Breast epithelium (tissue), 4 donors: ENCODE measurements around the gene KRT33A. TPM values are rescaled to one million over a fixed set of nuclear protein-coding genes. Genes with fewer than 3 reads are reported as not detected.
"Not testable (repeated sequence)": the region's sequence is repeated elsewhere in the genome, so short reads cannot be mapped to it uniquely, and the experiment has no call there.

Source experiments
- DNase-seq, 2 donors: peaks; one replicate each; pipeline ENCODE4 v3.0.0-alpha.2; 2019; ENCODE audit warnings: low spot score in 2 of 2
- H3K27ac ChIP-seq, 2 donors: fragments of 200-600 bp; sonication (generic) in 1 of 2; one replicate each; pipeline ENCODE4 v1.5.1; 2016 to 2019; ENCODE audit warnings: mild to moderate bottlenecking in 1 of 2
- H3K27me3 ChIP-seq, 2 donors: fragments of 200-600 bp; sonication (generic) in 1 of 2; one replicate each; pipeline versions ENCODE4 v1.5.1 to v1.6.0; 2017 to 2019; ENCODE audit warnings: control low read depth in 1 of 2, mild to moderate bottlenecking in 1 of 2
- H3K36me3 ChIP-seq: fragments of 200-600 bp; one replicate; pipeline ENCODE4 v1.5.1; 2019
- H3K4me1 ChIP-seq, 2 donors: fragments of 200-600 bp; sonication (generic); one replicate each; pipeline ENCODE4 v1.5.1; 2016 to 2019; ENCODE audit warnings: control low read depth in 1 of 2
- H3K4me3 ChIP-seq, 3 donors: fragments of 200-600 bp; sonication (generic); 1 replicate in 2 of 3; 2 replicates in 1 of 3; pipeline ENCODE4 v1.5.1; 2016 to 2019; ENCODE audit warnings: mild to moderate bottlenecking in 3 of 3, moderate library complexity in 2 of 3
- H3K9me3 ChIP-seq, 2 donors: fragments of 200-600 bp; sonication (generic) in 1 of 2; one replicate each; pipeline ENCODE4 v1.5.1; 2016 to 2019; ENCODE audit warnings: control low read depth in 1 of 2
- CTCF ChIP-seq, 3 donors: fragments of 450-650 bp; IDR thresholded peaks; one replicate each; pipeline ENCODE4 v1.5.1; 2016 to 2017; ENCODE audit warnings: antibody characterized with exemption in 3 of 3, mild to moderate bottlenecking in 3 of 3, moderate library complexity in 3 of 3
- POLR2A ChIP-seq: fragments of 450-650 bp; IDR thresholded peaks from one replicate; pipeline ENCODE4 v1.6.1; 2016; ENCODE audit warnings: antibody characterized with exemption, mild to moderate bottlenecking, moderate library complexity
- POLR2AphosphoS5 ChIP-seq, 3 donors: sonication (generic); formaldehyde crosslinking; IDR thresholded peaks; one replicate each; pipeline ENCODE4 v1.6.1; 2017; ENCODE audit warnings: antibody characterized with exemption in 3 of 3
- intact Hi-C: fragments of 100-400 bp; cut with DNase I; formaldehyde crosslinking; loops from one replicate; pipeline ENCODE4 v1.15.1; 2023; ENCODE audit warnings: low total_unique reads
- total RNA-seq, 3 donors: library from RNA; depleted of rRNA; stranded (reverse); fragments of >200 nt; gene quantifications; one replicate each; pipeline ENCODE4 v1.1.0, GENCODE V29; 2016

Gene KRT33A
- total RNA-seq = not detected

GRCh38 chr17:41350381-41350878, at the start of gene KRT33A:
TSS of gene KRT33A (minus strand) at chr17:41350828. CDS start at chr17:41350767, 61 bp downstream.
- H3K36me3 ChIP-seq, DNase-seq, H3K27me3 ChIP-seq, intact Hi-C loops, H3K9me3 ChIP-seq, H3K4me3 ChIP-seq, H3K4me1 ChIP-seq, H3K27ac ChIP-seq: not testable (repeated sequence)

DNA sequence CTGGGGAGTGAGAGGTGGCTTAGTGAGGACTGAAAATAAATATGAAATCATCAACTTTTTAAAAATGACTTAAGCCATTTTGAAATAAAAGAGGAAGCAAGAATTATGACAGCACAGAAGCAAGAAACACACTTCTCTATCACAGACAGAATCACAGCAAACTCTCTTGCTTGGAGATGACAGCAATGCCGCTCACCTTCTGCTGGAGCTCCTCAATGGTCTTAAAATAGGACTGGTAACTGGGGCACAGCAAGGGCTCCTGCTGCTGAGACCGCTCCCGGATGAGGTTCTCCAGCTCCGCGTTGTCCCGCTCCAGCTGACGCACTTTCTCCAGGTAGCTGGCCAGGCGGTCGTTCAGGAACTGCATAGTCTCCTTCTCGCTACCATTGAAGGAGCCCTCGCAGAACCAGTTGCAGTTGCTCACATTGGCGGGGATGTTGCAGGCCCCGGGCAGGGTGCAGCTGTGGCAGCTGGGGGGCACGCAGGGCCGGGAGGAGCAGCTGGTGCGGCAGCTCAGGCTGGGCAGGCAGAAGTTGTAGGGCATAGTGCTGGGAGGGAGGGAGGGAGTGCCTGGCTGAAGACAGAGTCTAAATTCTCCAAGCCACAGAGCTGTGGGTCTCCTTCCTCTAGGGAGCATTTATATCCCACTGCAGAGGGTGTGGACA, 46.5 kb upstream of the KRT33A start, which contains the start of gene KRT31:
TSS of gene KRT31 (minus strand) at position 613 of the 665 bp plus-strand sequence. CDS start at position 544, 69 bp downstream.
- Histone ChIP-seq H3K27me3 (no peaks in the 10 kb centered on the region), H3K4me1 (peaks cover 0 to 4% of the 10 kb centered on the region in 2 donors), H3K27ac (no peak within 1 kb of the TSS), H3K4me3 (no peak within 1 kb of the TSS), H3K9me3 (no peaks in the 10 kb centered on the region), H3K36me3 (no peaks in the 10 kb centered on the region)
- intact Hi-C loops = no loop called here
- no peak for DNase-seq
- no peak for TF ChIP-seq POLR2A
- no peak for TF ChIP-seq POLR2AphosphoS5 (IDR thresholded peaks at IDR 0.05)
- TF ChIP-seq CTCF (IDR thresholded peaks at IDR 0.05) = no peak

DNA sequence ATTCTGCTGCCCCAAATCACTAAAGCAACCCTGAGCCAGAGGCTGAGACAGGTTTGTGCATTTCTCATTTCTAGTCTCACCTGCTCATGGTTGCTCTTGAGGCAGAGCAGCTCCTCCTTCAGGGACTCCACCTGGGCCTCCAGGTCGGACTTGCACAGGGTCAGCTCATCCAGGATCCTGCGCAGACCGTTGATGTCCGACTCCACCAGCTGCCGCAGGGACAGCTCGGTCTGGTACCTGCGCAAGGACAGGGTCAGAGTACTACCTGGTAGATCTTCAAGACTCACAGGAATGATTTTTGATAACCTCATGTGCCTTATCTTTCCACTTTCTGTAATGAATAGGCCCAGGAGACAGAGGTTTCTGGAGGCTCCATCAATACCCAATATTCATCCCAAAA, 45.7 kb upstream of the KRT33A start:
- no peak overlapping the region for H3K4me3 ChIP-seq
- H3K4me1 ChIP-seq = no peaks in the 10 kb centered on the region
- no peak overlapping the region for H3K27ac ChIP-seq
- no peak for DNase-seq
- TF ChIP-seq POLR2A = no peak
- no peak for TF ChIP-seq POLR2AphosphoS5 (IDR thresholded peaks at IDR 0.05)
- TF ChIP-seq CTCF (IDR thresholded peaks at IDR 0.05) = no peak
- intact Hi-C loops = no loop called here
- H3K27me3 ChIP-seq = no peaks in the 10 kb centered on the region
- no peaks in the 10 kb centered on the region for H3K9me3 ChIP-seq
- no peaks in the 10 kb centered on the region for H3K36me3 ChIP-seq

- Histone ChIP-seq H3K27ac (no peak overlapping the region), H3K27me3 (no peaks in the 10 kb centered on the region), H3K36me3 (no peaks in the 10 kb centered on the region), H3K4me1 (no peaks in the 10 kb centered on the region), H3K4me3 (no peak overlapping the region), H3K9me3 (no peaks in the 10 kb centered on the region)
- DNase-seq = no peak
- intact Hi-C loops = no loop called here
- TF ChIP-seq POLR2AphosphoS5 (IDR thresholded peaks at IDR 0.05) (no peak), CTCF (IDR thresholded peaks at IDR 0.05) (no peak), POLR2A (no peak)
Measured at GRCh38 chr17:41395611-41396010, 45.0 kb upstream of the KRT33A start.

- H3K9me3 ChIP-seq, H3K27ac ChIP-seq, H3K4me1 ChIP-seq, intact Hi-C loops, DNase-seq, H3K36me3 ChIP-seq, H3K27me3 ChIP-seq, H3K4me3 ChIP-seq: not testable (repeated sequence)
Measured at GRCh38 chr17:41395044-41395443, 44.4 kb upstream of the KRT33A start.

- intact Hi-C loops = no loop called here
- H3K27ac ChIP-seq = no peak overlapping the region
- no peak for TF ChIP-seq POLR2AphosphoS5 (IDR thresholded peaks at IDR 0.05)
- TF ChIP-seq CTCF (IDR thresholded peaks at IDR 0.05) = no peak
- no peak for TF ChIP-seq POLR2A
Measured at GRCh38 chr17:41394254-41394996, 43.8 kb upstream of the KRT33A start.

More at GRCh38 chr17:41394254-41394996, 43.8 kb upstream of the KRT33A start:
- DNase-seq = no peak
- Histone ChIP-seq H3K36me3 (no peaks in the 10 kb centered on the region), H3K4me1 (no peaks in the 10 kb centered on the region), H3K4me3 (no peak overlapping the region), H3K27me3 (no peaks in the 10 kb centered on the region), H3K9me3 (no peaks in the 10 kb centered on the region)
